Fibroblast of peridontal ligament (primary cell): ENCODE measurements around the gene FRY.

Source experiments
- DNase-seq: peaks from one replicate; pipeline ENCODE4 v3.0.0-alpha.2; 2010; ENCODE audit errors: extremely low read depth

Gene FRY

DNA sequence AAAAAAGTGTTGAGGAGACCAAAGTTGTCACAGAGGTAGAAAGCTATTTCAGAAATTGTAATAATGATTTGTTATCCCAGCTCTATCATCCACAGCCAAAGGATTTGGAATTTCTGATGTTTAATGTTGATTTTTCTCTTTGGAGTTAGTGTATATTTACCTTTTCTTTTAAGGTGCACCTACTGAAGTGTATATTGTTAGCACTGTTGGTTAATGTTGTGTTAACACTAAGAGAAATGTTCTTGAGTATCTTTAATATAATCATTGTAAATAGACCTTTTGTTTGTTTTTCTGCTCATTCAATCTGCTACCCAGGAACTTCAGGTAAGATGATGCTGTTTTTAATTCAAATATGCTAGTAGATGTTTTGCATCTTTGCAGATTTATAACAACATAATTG, 226.1 kb downstream of the FRY start:
- no peak for DNase-seq

DNA sequence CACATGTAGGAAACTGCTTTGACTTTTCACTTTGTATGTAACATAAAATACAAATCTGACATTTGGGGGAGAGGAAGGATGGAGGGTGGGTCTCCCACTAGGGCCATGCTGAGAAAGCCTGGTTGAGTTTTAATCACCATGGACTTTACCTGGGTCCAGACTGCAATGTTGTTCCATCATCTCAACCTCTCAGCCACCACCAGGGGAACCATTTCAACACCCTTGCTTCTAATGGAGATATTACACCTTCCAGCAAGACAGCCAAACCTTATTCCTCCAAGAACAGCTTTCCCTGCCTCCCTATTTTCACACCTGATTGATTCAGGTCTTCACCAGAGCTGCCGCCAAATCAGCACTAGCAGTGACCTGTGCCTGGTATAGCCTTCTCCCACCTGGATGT, 227.5 kb downstream of the FRY start:
- no peak for DNase-seq

DNA sequence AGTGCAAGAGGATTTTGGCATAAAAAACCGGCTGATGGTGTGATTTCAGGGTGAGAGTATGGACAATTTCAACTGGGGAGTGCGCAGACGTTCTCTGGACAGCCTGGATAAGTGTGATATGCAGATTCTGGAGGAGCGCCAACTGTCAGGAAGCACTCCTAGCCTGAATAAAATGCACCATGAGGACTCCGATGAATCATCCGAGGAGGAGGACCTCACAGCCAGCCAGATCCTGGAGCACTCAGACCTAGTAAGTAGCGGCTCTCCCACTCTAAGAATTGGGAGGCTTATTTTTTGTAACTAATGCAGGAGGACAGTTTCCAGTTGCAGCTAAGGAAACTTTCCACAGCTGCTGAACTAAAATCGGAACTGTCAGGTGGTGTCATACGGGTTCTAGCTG, 230.0 kb downstream of the FRY start:
- DNase-seq, result peak; percentile 38

- no peak for DNase-seq
Observed at GRCh38 chr13:32262165-32262564, 230.6 kb downstream of the FRY start.

DNA sequence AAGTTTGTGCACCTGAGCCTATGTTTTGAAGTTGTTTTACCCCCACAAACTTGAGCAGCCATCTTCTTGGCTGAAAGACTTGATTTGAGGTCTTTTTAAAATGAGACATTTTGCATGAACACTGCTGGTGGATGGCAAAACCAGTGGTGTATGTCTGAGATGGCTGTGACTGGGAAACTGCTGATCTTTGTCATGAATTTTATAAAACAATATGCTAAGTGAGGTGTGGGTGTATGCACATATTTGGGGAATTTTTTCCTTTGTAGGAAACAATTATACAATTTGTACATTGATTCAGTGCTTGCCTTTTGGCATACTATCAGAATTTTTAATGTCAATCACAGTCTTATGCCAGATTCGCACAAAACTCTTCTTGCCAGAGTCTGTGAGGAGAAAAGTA, 231.0 kb downstream of the FRY start:
- no peak for DNase-seq

DNA sequence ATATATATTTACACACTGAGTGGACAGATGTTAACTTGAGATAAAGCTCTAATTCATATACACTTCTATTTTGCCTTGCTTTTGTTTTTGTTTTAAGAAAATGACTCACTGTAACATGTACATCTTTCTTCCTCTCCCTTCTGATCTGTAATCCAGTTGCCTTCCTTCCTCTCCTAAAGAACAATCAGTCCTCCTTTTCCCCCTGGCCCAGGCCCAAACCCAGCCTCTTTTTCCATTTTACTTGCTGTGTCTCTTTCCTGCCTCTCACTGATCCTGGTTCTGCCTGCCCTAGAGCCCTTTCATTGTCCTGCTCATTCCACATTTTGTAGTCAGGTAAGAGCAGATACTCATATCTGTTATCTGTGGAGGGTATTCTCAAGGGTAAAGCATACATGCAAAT, 232.8 kb downstream of the FRY start:
- no peak for DNase-seq

GRCh38 chr13:32265726-32266125, 234.2 kb downstream of the FRY start:
- DNase-seq, result no peak

GRCh38 chr13:32266130-32266529, 234.6 kb downstream of the FRY start:
- DNase-seq, result no peak

DNA sequence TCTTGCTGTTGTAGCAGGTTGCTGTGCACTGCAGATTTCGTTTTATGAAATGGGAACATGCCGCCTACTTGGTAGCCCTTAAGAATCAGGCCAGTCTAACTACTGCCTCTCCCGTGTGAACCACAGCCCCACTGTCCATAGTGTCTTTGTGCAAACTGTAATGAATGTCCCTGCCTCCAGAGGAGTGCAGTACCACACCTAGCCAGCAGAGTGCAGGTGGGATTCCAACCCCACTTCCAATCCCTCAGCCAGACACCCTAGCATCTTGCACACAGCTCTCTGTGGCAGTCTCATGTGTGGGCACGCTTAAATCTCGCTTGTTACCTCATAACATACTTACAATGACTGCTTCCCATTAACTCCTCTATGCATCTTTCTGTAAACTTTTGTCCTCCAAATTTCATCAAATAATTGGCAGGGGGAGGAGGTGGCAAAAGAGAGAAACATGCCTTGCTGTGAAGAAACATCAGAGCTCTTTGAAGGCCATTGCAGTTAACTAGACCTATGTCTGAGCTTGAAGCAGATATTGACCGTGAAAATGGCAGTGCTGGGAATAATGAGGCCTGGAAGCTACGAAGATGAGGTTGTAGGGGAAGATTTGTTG, 236.4 kb downstream of the FRY start:
- no peak for DNase-seq

DNA sequence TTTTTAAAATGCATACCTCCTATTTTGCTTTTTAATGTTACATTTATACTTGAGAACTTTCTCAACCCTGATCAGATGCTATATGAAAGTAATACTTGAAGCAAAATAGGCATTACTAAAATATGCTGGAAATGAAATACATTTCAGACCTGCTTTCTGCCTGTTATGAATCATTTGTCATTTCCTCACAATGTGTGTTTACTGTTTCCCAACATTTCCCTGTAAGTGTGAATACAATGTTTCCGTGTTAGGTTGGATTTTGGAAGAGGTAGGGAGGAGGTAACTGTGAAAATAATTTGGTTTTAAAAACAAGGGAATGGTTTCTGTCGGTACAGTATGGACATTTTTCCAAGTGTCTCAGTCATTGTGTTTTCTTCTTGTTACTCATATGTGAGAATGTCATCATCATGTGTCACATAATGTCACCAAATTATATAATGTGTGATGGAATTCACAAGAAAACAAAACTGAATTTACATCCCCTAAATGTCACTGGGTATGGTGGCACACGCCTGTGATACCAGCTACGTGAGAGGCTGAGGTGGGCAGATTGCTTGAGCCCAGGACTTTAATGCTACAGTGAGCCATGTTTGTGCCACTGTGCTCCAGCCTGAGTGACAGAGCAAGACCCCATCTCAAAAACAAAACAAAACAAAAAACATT, 240.6 kb downstream of the FRY start:
- no peak for DNase-seq

DNA sequence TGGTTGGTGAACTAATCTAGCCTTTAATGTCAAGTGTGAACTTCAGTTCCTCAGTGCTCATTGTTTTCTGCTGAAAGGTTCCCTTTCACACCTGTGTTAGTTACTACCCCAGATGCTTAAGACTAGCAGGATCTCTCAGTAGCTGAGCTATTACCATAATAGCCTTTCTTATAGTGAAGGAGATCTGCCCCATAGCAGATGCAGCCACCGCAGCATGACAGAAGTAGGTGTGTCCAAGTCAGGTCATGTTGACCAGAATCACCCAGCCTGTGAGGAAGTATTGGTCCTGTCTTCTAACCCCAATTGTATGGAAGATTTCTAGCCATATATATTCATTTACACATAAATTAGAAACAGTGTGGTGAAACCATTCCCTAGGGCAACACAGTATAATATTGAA, 246.3 kb downstream of the FRY start:
- DNase-seq, result no peak

DNA sequence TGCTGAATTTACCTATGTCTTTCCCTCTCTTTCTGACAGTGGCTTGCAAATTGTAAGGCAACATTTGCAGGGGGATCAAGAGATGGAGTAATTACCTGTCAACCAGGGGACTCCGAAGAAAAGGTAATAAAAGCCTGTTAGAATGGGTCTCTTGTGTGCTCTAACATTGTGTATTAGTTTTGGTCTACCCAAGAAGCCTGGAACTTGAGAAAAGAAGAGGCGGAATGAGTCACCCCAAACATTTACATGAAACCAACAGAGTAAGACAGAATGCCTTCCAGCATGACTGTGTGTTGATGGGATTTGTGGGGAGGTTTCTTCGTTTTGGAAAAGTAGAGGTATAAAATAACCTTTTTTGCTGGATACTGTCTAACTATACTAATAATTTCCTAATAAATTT, 246.9 kb downstream of the FRY start:
- DNase-seq, result peak; percentile 74

DNA sequence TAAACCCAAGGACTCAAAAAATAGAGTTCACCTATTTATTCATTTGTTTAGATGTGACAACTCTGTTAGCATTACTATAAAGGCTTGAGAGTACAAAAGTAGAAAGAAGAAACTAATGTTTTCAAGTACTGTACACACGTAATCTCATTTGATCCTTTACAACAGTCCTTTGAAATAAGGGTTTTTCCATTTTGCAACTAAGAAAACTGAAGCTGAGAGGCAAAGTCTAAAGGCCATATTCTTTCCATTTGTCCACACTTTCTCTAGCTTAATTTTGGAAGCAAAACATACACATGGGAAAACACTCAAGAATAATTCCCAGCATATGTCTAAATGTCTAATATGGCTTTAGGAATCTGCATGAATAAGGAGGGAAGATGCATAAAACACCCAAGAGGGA, 249.5 kb downstream of the FRY start:
- DNase-seq, result no peak

DNA sequence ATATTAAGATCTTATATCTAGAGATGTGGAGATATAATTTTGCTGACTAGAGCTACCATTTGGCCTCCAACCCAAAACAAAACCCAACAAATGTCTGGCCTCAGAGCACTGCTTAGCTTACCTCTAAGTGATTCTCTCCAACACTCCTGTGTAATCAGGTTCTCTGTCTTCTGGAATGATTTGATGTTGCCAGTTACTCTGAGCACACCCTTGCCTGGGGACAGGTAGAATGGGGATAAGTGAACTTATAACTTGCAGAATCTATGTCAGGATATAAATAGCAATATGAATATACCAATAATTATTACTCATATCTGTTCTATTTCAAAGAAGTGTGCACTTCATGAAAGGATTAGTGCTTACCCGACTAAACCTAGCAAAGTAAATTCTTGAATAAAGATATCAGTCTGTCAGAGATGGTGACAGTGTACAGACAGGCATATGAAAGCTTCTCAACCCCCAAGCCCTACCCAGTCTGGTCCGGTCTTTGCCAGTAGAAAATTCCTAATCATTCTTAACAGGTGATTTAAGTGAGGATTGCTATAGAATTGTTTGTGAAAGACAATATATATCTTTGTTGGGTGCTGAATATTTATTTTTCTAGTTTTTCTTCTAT, 250.6 kb downstream of the FRY start:
- DNase-seq, result no peak

- peak; percentile 66 for DNase-seq
Observed at GRCh38 chr13:32284927-32285632, 253.5 kb downstream of the FRY start.

- DNase-seq, result no peak
Observed at GRCh38 chr13:32285633-32285965, 254.0 kb downstream of the FRY start.

- no peak for DNase-seq
Observed at GRCh38 chr13:32297206-32297605, 265.6 kb downstream of the FRY start.

- DNase-seq, result no peak
Observed at GRCh38 chr13:32298695-32299094, 267.1 kb downstream of the FRY start.

GRCh38 chr13:32299893-32300292, 268.3 kb downstream of the FRY start:
- DNase-seq, result no peak

DNA sequence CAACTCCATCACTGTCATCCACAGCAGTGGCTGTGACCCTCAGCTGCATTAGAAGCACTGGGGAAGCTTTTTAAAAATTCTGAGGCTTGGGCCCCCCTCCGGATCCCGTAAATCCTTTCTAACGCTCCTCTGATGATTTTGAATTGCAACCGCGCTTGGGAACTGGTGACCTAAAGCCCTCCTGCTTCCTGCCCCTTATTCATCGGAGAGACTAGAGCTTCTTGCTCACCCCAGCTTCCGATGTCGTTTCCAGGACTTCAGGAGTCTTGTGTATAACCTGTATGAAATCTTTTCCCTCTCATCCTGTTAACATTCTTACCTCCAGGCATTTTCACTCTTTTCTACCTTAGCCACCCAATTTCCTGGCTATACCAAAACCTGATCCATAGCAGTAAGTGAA, 268.8 kb downstream of the FRY start:
- DNase-seq, result no peak

DNA sequence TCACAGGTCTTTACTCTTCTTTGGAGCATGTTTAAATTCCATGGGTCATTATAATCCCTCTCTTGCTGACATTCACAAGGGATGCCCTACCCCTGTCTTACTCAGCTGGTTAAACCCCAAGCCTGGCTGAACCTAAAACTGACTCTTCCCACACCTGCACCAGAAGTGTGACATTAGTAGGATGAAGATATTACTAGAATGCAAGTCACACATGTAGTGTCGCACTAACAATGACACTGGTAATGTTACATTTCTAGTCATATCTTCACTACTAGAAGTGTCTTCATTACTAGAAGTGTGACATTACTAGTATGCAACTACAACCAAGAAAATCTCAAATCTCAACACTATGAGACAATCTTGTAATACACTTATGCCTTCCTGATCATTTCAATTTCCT, 269.3 kb downstream of the FRY start:
- no peak for DNase-seq

DNA sequence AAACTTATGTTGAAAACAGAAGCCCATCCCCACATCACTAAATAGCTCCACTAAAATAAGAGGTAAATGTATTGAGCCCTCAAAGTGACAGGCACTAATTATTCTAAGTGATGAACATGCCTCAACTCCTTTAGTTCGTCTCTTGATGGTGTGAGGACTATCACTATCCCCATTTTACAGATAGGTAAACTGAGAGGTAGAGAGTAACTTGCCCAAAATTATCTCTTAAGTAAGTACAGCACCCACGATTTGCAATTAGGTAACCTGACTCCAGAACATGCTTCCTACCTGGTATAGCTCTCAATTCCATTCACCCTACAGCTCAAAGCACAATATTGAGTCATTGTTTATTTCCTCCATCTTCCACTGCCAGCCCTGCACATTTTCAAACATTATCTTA, 270.9 kb downstream of the FRY start:
- no peak for DNase-seq

- no peak for DNase-seq
Observed at GRCh38 chr13:32305646-32306045, 274.1 kb downstream of the FRY start.
